Cardiac septum (tissue), 1 donor: Measurements from ENCODE around the gene SAE1. TPM values are rescaled to one million over a fixed set of nuclear protein-coding genes. Genes with fewer than 3 reads are reported as not detected.

Experiments
- DNase-seq: peaks from one replicate; pipeline ENCODE4 v3.0.0-alpha.2; 2020; ENCODE audit warnings: low spot score
- intact Hi-C: fragments of 100-400 bp; cut with DNase I; formaldehyde crosslinking; loops from one replicate; pipeline ENCODE4 v1.14.0; 2022
- total RNA-seq: library from RNA; stranded (reverse); fragmentation: NEBNext Ultra II Directional; extraction: Animal tissue kit (Norgen Biotek cat#: 25700); gene quantifications from one replicate; pipeline ENCODE4 v1.2.1, GENCODE V29; 2021
- donor health status: DM: no; HTN: no; CAD: no.

The SAE1 gene
- total RNA-seq, 1 donor from 2014 or later = 45.0 TPM

- no peak for DNase-seq
- intact Hi-C loops = no loop called here
These were observed 21.6 kb downstream of the SAE1 start for GRCh38 chr19:47152205-47152604.

- intact Hi-C loops = no loop called here
These were observed 22.0 kb downstream of the SAE1 start for GRCh38 chr19:47152632-47153031.

GRCh38 chr19:47153266-47153665 is 22.6 kb downstream of the SAE1 start:
- intact Hi-C loops = no loop called here
- DNase-seq = no peak

More at GRCh38 chr19:47152632-47153031, 22.0 kb downstream of the SAE1 start:
- DNase-seq = no peak

GRCh38 chr19:47155148-47155547 is 24.5 kb downstream of the SAE1 start:
- intact Hi-C loops = loop anchor here (5.0 kb wide), 2 partner anchors 37 to 57 kb away; no protein-coding TSS in a partner anchor
- DNase-seq = no peak

GRCh38 chr19:47156861-47157430 is 26.3 kb downstream of the SAE1 start:
- intact Hi-C loops = loop anchor here (5.0 kb wide), 2 partner anchors 35 to 55 kb away; no protein-coding TSS in a partner anchor
- DNase-seq = no peak

GRCh38 chr19:47157431-47158321 is 27.0 kb downstream of the SAE1 start:
- intact Hi-C loops = loop anchor here (5.0 kb wide), 2 partner anchors 35 to 55 kb away; no protein-coding TSS in a partner anchor
- DNase-seq = peak; percentile 78

GRCh38 chr19:47158367-47158791 is 27.7 kb downstream of the SAE1 start:
- no peak for DNase-seq
- intact Hi-C loops = loop anchor here (5.0 kb wide), 2 partner anchors 34 to 54 kb away; no protein-coding TSS in a partner anchor

GRCh38 chr19:47158879-47159503 is 28.4 kb downstream of the SAE1 start:
- DNase-seq = no peak
- intact Hi-C loops = loop anchor here (5.0 kb wide), 2 partner anchors 33 to 53 kb away; no protein-coding TSS in a partner anchor

- no peak for DNase-seq
- intact Hi-C loops = no loop called here
These were observed 31.3 kb downstream of the SAE1 start for GRCh38 chr19:47161876-47162489.

- intact Hi-C loops = no loop called here
- DNase-seq = no peak
These were observed 37.4 kb downstream of the SAE1 start for GRCh38 chr19:47168065-47168464.

- DNase-seq = no peak
- intact Hi-C loops = no loop called here
These were observed 42.2 kb downstream of the SAE1 start for GRCh38 chr19:47172666-47173455.

- intact Hi-C loops = no loop called here
These were observed 45.5 kb downstream of the SAE1 start for GRCh38 chr19:47176071-47176626.

GRCh38 chr19:47176627-47177090 is 46.0 kb downstream of the SAE1 start:
- no peak for DNase-seq
- intact Hi-C loops = no loop called here

More at GRCh38 chr19:47176071-47176626, 45.5 kb downstream of the SAE1 start:
- no peak for DNase-seq

- intact Hi-C loops = no loop called here
- no peak for DNase-seq
These were observed 49.1 kb downstream of the SAE1 start for GRCh38 chr19:47179653-47180310.

GRCh38 chr19:47183601-47184000 is 53.0 kb downstream of the SAE1 start:
- DNase-seq = no peak
- intact Hi-C loops = no loop called here

- intact Hi-C loops = no loop called here
- no peak for DNase-seq
These were observed 56.1 kb downstream of the SAE1 start for GRCh38 chr19:47186446-47187334.

GRCh38 chr19:47187335-47187655 is 56.7 kb downstream of the SAE1 start:
- intact Hi-C loops = no loop called here
- DNase-seq = no peak
